Uterus (tissue), 4 donors: ENCODE results near the gene PLSCR4. TPM values are rescaled to one million over a fixed set of nuclear protein-coding genes. Genes with fewer than 3 reads are reported as not detected.

Experiments
- DNase-seq, 2 donors: peaks; one replicate each; pipeline ENCODE4 v3.0.0-alpha.2; 2019 to 2020
- H3K27ac ChIP-seq, 2 donors: fragments of 200-600 bp; sonication (generic); 1 replicate in 1 of 2; 2 replicates in 1 of 2; pipeline ENCODE4 v1.5.1; 2016 to 2018
- H3K27me3 ChIP-seq, 2 donors: fragments of 200-600 bp; sonication (generic); one replicate each; pipeline ENCODE4 v1.5.1; 2018 to 2019; ENCODE audit warnings: control low read depth in 1 of 2
- H3K36me3 ChIP-seq, 2 donors: fragments of 200-600 bp; sonication (generic); one replicate each; pipeline ENCODE4 v1.5.1; 2019; ENCODE audit warnings: control low read depth in 1 of 2
- H3K4me1 ChIP-seq, 2 donors: fragments of 200-600 bp; sonication (generic); one replicate each; pipeline ENCODE4 v1.5.1; 2018 to 2019; ENCODE audit warnings: control low read depth in 1 of 2
- H3K4me3 ChIP-seq, 2 donors: fragments of 200-600 bp; sonication (generic); 1 replicate in 1 of 2; 2 replicates in 1 of 2; pipeline ENCODE4 v1.5.1; 2018 to 2019; ENCODE audit warnings: mild to moderate bottlenecking in 1 of 2
- H3K9me3 ChIP-seq, 2 donors: fragments of 200-600 bp; sonication (generic); one replicate each; pipeline ENCODE4 v1.5.1; 2019; ENCODE audit warnings: control low read depth in 1 of 2
- CTCF ChIP-seq, 4 experiments: fragments of 200-600 bp in 2 of 4; fragments of 450-650 bp in 2 of 4; sonication (generic) in 2 of 4; IDR thresholded peaks; one replicate each; pipeline ENCODE4 v1.5.1; 2016 to 2019; ENCODE audit warnings: antibody characterized with exemption in 4 of 4, mild to moderate bottlenecking in 2 of 4, moderate library complexity in 1 of 4
- POLR2A ChIP-seq, 2 donors: fragments of 450-650 bp; IDR thresholded peaks; one replicate each; pipeline ENCODE4 v1.6.1; 2016; ENCODE audit warnings: antibody characterized with exemption in 2 of 2, mild to moderate bottlenecking in 1 of 2, moderate library complexity in 1 of 2
- intact Hi-C: fragments of 100-400 bp; cut with DNase I; formaldehyde crosslinking; loops from one replicate; pipeline ENCODE4 v1.15.1; 2023; ENCODE audit warnings: low total_unique reads
- total RNA-seq, 4 donors: library from RNA; depleted of rRNA in 3 of 4; stranded (reverse); fragments of >200 nt in 3 of 4; gene quantifications; one replicate each; pipeline versions ENCODE4 v1.1.0 to v1.2.4, GENCODE V29; 2014 to 2023
- donor health status: DM: yes; HTN: yes; CAD: no.

The PLSCR4 gene
- total RNA-seq, 4 donors from 2014 or later = 45.9 to 107 (median 67.8) TPM

GRCh38 chr3:146181216-146181615 is 69.7 kb downstream of the PLSCR4 start:
- no peaks in the 10 kb centered on the region for H3K27me3 ChIP-seq
- intact Hi-C loops = loop anchor here (10.0 kb wide), 1 partner anchor 116 kb away; no protein-coding TSS in a partner anchor

GRCh38 chr3:146180376-146180775 is 70.5 kb downstream of the PLSCR4 start:
- no peak for DNase-seq
- H3K27ac ChIP-seq = no peak overlapping the region
- no peak for TF ChIP-seq POLR2A (IDR thresholded peaks at IDR 0.05)
- no peak for TF ChIP-seq CTCF (IDR thresholded peaks at IDR 0.05)
- H3K27me3 ChIP-seq = no peaks in the 10 kb centered on the region
- H3K4me1 ChIP-seq = no peaks in the 10 kb centered on the region
- H3K36me3 ChIP-seq = no peaks in the 10 kb centered on the region
- intact Hi-C loops = loop anchor here (10.0 kb wide), 1 partner anchor 116 kb away; no protein-coding TSS in a partner anchor
- H3K4me3 ChIP-seq = no peak overlapping the region
- no peaks in the 10 kb centered on the region for H3K9me3 ChIP-seq

More at GRCh38 chr3:146181216-146181615, 69.7 kb downstream of the PLSCR4 start:
- no peaks in the 10 kb centered on the region for H3K9me3 ChIP-seq
- no peak overlapping the region for H3K27ac ChIP-seq
- no peaks in the 10 kb centered on the region for H3K4me1 ChIP-seq
- no peak for DNase-seq
- no peak overlapping the region for H3K4me3 ChIP-seq
- TF ChIP-seq CTCF (IDR thresholded peaks at IDR 0.05) (no peak), POLR2A (IDR thresholded peaks at IDR 0.05) (no peak)
- no peaks in the 10 kb centered on the region for H3K36me3 ChIP-seq

GRCh38 chr3:146178006-146178689 is 72.8 kb downstream of the PLSCR4 start:
- Histone ChIP-seq H3K9me3 (no peaks in the 10 kb centered on the region), H3K27me3 (no peaks in the 10 kb centered on the region), H3K4me3 (no peak overlapping the region), H3K36me3 (no peaks in the 10 kb centered on the region), H3K4me1 (no peaks in the 10 kb centered on the region), H3K27ac (no peak overlapping the region)
- TF ChIP-seq POLR2A (IDR thresholded peaks at IDR 0.05) (no peak), CTCF (IDR thresholded peaks at IDR 0.05) (no peak)
- no peak for DNase-seq
- intact Hi-C loops = no loop called here

- no peak for TF ChIP-seq POLR2A (IDR thresholded peaks at IDR 0.05)
- no peak for TF ChIP-seq CTCF (IDR thresholded peaks at IDR 0.05)
- Histone ChIP-seq H3K4me3 (no peak overlapping the region), H3K9me3 (no peaks in the 10 kb centered on the region), H3K27ac (no peak overlapping the region), H3K36me3 (no peaks in the 10 kb centered on the region), H3K4me1 (no peaks in the 10 kb centered on the region), H3K27me3 (no peaks in the 10 kb centered on the region)
- DNase-seq = peak; percentile 25 to 51
- intact Hi-C loops = no loop called here
Measured at GRCh38 chr3:146177519-146177918, 73.4 kb downstream of the PLSCR4 start.

GRCh38 chr3:146177072-146177471 is 73.8 kb downstream of the PLSCR4 start:
- TF ChIP-seq CTCF (IDR thresholded peaks at IDR 0.05) = no peak
- no peak for TF ChIP-seq POLR2A (IDR thresholded peaks at IDR 0.05)
- no peaks in the 10 kb centered on the region for H3K36me3 ChIP-seq
- no peaks in the 10 kb centered on the region for H3K9me3 ChIP-seq
- no peak overlapping the region for H3K27ac ChIP-seq
- intact Hi-C loops = no loop called here
- no peak overlapping the region for H3K4me3 ChIP-seq
- H3K27me3 ChIP-seq = no peaks in the 10 kb centered on the region
- no peak for DNase-seq
- no peaks in the 10 kb centered on the region for H3K4me1 ChIP-seq
